Activated CD4-positive, alpha-beta T cell treated with anti-CD3 and anti-CD28 coated beads, Interleukin-2, amount 50 U/mL, for 1 hour (primary cell): ENCODE data around the gene ETF1.
"Not testable (repeated sequence)": the region's sequence is repeated elsewhere in the genome, so short reads cannot be mapped to it uniquely, and the experiment has no call there.

Source experiments
- DNase-seq: peaks from one replicate; pipeline ENCODE4 v3.0.0-alpha.2; 2020

The ETF1 gene

GRCh38 chr5:138482638-138483037 is 60.4 kb downstream of the ETF1 start:
- DNase-seq, result no peak

GRCh38 chr5:138476918-138477317 is 66.1 kb downstream of the ETF1 start:
- no peak for DNase-seq

- DNase-seq, result not testable (repeated sequence)
Measured at GRCh38 chr5:138473151-138473550, 69.9 kb downstream of the ETF1 start.

- DNase-seq, result no peak
Measured at GRCh38 chr5:138472353-138472752, 70.7 kb downstream of the ETF1 start.

GRCh38 chr5:138471052-138471361 is 72.0 kb downstream of the ETF1 start:
- DNase-seq, result no peak

- no peak for DNase-seq
Measured at GRCh38 chr5:138470322-138471051, 72.5 kb downstream of the ETF1 start.

- DNase-seq, result peak; percentile 62
Measured at GRCh38 chr5:138469540-138470321, 73.3 kb downstream of the ETF1 start.

GRCh38 chr5:138468966-138469539 is 74.0 kb downstream of the ETF1 start:
- DNase-seq, result no peak

- DNase-seq, result peak; percentile 45
Measured at GRCh38 chr5:138468133-138468965, 74.7 kb downstream of the ETF1 start.

- no peak for DNase-seq
Measured at GRCh38 chr5:138467711-138468132, 75.3 kb downstream of the ETF1 start.

- DNase-seq, result peak; percentile 54
Measured at GRCh38 chr5:138466900-138467710, 75.9 kb downstream of the ETF1 start.

GRCh38 chr5:138466125-138466899 is 76.7 kb downstream of the ETF1 start:
- peak; percentile 33 for DNase-seq

GRCh38 chr5:138465261-138466124 is 77.5 kb downstream of the ETF1 start, which contains the start of gene EGR1:
Gene EGR1, plus strand, starts transcription at chr5:138465479. Its CDS starts 283 bp downstream, at chr5:138465762.
- peak; percentile 95 for DNase-seq

GRCh38 chr5:138464388-138465260 is 78.4 kb downstream of the ETF1 start:
- DNase-seq, result peak; percentile 94

GRCh38 chr5:138464008-138464387 is 79.0 kb downstream of the ETF1 start:
- peak; percentile 91 for DNase-seq

- no peak for DNase-seq
Measured at GRCh38 chr5:138463419-138464007, 79.5 kb downstream of the ETF1 start.

GRCh38 chr5:138461343-138462125 is 81.5 kb downstream of the ETF1 start:
- no peak for DNase-seq
